ENCODE data around the gene FZD10.

FZD10 gene

GRCh38 chr12:130183585-130184370 lies 21.5 kb downstream of the FZD10 start:
- no peak for DNase-seq

DNA sequence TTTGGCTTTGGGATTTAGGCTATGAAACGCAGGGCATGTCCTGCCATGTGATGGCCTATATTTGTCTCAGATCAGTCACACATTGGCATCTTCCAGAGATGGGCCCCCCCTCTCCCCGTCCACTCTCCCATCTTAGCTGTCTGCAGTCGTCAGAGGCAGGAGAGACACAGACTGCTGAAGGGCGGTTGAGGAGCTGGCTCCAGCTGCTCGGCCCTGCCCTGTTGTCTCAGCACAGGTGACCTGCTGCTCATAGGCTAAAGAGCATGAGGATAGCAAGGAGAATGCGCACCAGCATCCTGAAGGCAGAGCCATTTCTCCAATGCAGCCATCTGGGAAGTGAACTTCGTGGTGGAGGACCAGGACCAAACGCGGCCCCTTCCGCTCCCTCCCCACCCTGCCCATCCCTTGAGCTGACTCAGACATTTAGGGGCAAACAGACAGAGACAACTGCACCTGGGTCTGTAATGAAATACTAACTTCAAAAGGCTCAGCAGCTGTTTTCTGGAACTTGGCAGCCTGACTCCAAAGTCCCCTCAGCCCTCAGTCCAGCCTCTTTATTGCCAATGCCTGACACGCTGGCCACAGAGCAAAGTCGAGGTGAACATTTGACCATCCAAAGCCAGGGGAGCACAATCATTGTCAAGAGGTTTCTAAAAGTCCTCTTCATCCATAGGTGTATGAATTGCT lies 22.3 kb downstream of the FZD10 start:
- no peak for DNase-seq

DNA sequence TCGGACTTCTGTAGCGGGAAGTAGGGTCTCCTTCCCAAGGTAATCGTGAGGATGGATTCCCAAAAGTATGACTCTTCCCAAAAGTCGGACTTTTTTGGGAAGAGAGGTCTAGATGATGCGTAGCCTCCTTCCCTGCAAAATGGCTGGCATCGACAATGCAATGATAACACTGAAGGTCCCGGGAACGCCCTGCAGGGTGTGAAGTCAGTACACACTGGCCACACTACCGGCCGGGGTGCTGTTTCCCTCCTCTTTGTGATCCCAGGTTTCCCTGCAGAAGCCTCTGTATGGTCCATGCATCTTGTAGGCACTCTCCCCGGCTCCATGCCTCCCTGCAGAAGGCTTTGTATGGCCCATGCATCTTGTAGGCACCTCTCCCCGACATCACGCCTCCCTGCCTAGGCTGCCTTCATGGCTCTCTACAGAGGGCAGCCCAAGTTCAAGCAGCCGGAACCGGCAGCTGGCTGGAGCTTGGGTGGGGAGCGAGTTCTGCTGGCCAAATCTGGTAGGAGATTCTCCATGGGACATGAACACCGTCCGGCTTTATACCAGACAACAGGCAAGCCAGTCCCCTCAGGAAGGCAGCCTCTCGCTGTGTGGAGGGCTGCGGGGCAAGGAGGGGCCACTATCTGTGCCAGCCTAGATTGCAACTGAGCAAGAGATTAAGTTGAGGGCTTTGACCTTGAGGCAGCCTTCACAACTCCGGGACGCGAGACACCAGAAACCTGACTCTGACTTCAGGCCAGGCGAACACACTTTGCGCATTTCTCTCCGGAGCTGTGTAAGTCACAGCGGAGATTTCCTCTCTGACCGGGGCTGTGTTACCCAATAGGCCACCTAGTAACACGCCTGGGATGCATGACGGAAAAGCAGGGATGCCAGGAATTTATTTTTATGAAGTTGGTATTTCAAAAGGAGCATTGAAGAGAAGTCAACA lies 23.5 kb downstream of the FZD10 start:
- no peak for DNase-seq

DNA sequence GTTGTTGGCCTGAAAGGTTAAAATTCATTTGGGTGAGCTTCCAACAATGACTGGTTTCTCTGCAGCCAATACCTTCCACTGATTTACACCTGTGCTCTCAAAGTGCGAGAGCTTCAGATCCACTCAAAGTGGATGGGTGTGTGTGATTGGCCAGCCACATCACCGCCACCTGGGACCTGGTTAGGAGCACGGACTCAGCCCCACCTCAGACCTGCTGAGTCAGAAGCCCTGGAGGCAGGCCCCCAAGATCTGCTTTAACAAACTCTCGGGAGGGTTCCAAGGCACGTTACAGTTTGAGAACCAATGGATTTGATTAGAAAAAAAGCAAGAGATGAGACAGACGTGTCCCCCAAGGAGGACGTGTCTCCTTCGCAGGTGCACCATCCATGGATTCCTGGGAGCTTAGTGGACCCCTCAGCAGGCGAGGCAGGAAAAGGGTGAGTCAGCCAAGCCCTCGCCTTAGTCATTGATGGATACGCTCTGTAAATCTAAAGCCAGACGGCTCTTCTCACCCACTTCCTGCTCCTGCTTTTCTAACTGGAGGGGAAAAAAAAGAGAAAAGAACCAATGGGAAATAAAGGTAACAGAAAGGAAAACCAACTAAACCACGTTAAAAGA lies 24.5 kb downstream of the FZD10 start:
- no peak for DNase-seq

- no peak for DNase-seq
Measured at GRCh38 chr12:130192642-130193345, 30.5 kb downstream of the FZD10 start.

DNA sequence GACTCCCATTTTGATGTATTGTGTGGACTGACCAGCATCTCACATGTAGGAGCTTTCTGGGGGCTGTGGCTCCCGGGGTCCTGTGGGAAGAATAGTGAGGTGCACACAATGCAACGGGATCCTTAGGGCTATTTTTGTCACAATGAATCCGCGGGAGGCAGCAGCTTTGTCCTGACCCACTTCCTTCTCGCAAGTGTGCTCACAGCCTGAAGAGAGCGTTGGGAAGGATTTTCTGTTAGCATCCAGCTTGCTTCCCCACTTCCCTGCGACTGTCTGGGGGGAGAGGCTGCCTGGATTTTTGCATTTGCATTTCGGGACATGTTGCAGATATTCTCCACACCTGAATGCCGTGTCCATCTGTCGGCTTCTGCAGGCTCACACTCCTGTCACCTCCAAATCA lies 31.9 kb downstream of the FZD10 start:
- DNase-seq = no peak

DNA sequence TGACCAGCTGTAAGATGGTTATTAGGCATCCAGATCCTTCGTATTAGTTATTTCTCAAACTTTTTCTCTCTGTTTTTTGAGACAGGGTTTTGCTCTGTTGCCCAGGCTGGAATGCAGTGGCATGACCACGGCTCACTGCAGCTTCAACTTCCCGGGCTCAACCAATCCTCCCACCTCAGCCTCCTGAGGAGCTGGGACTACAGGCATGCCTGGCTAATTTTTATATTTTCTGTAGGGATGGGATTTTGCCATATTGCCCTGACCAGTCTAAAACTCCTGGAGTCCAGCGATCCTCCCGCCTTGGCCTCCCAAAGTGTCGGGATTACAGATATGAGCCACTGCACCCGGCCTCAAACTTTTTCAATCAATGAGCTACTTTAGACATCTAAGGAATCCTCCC lies 33.1 kb downstream of the FZD10 start:
- DNase-seq = no peak

GRCh38 chr12:130195776-130196175 lies 33.5 kb downstream of the FZD10 start:
- DNase-seq = no peak

DNA sequence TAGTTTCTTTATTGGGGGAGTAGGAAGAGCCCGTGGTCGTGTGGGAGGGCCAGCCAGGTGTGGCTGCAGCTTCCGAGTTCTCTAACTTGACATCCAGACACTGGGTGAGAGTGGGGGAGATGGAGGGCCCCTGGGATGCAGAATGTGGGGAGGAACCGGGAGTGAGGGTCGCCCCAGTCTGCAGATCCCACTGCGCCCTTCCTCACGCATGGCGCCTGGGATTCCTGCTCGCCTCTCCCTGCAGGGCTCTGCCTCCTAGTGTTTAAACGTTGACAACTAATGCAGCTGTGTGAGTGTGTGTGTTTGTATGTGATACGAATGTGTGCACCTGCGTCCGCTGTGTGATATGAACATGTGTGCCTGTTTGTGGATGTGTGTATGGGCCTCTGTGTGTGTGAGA lies 34.6 kb downstream of the FZD10 start:
- no peak for DNase-seq

DNA sequence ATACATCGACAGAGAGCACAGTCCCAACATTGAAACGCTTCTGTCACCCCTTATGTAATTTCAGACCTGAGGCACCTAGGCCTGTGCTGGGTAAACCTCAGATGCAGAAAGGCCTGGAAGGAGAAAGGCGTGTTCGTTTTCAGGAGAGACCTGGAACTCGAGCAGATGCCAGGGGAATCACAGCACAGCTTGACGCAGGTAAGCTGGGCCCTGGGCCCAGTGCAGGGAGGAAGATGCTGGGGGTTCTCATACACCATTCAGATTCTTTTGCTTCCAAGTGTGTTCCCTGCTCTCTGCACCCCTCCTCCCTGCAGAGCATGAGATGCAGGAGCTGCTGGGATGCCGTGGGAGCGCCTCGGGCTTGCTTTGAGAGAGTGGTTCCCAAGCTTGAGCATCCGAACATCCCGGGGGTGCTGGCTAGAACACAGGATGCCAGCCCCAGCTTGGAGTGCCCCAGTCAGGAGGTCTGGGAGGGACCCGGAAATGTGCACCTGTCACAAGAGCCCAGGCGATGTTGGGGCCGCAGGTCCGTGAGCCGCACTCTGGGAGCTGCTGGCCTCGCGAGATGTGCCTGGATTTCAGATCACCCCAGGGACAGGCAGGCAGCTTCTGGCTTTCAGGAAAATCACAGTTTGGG lies 35.9 kb downstream of the FZD10 start:
- DNase-seq = no peak

DNA sequence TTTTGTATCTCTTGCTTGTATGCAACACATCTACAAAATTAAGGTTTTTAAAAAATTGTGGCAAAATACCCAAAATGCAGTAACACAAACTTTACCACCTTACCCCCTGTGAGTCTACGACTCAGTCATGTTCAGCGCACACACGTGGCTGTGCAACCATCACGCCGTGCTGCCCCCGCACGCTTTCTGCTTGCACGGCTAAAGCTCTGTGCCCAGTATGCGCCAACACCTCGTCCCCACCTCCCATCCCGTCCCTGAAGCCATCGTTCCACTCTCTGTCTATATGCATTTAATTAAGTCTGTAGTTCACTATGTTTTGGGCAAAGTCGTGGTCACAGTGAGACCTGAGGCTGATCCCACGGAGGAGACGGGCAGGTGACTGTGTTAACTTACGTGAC lies 36.4 kb downstream of the FZD10 start:
- DNase-seq = no peak

DNA sequence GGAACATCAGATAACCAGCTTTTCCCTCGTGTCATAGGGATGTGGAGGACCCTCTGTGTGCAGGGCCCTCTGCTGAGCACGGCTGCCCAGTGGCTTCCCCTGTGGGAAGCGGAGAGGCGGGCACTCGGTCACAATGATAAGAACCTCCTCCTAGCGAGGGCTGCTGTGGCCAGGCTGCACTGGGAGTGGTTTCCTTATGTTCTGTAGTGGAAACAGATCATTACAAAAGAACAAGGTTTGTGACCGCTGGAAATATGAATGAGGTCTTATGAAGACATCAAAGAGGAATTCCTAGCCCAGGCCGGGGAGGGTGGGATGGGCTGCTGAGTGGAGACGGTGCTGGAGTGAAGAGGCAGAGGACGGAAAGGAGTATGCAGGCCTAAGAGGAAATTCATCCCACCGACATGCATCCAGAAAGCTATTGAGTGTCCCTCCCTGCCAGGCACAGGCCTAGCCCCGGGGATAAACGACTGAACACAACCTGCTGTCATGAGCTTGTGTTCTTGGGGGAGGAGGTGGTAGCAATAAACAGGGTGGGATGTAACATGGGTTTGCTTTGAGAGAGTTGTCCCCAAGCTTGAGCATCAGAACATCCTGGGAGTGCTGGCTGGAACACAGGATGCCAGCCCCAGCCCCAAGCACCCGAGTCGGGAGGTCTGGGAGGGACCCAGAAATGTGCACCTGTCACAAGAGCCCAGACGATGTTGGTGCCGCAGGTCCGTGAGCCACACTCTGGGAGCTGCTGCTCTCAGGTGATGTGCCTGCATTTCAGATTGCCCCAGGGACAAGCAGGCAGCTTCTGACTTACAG lies 37.5 kb downstream of the FZD10 start:
- no peak for DNase-seq

DNA sequence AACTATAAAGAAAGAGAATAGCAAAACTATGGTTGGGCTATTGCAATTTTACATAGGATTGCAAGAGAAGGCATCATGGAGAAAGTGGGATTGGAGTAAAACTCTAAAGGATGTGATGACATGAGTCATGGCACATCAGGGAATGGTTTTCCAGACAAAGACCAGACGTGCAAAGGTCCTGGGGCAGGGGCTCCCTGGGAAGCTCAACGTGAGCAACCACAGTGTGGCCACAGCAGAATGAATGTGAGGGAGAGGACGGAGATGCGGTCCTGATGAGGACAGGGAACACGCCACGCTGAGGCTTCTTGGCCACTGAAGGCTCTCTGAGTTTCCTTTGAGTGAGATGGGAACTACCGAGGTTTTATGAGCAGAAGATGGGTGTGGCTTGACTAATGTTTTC lies 38.2 kb downstream of the FZD10 start:
- no peak for DNase-seq

- DNase-seq = no peak
Measured at GRCh38 chr12:130201037-130201436, 38.8 kb downstream of the FZD10 start.

- DNase-seq = no peak
Measured at GRCh38 chr12:130202201-130202600, 39.9 kb downstream of the FZD10 start.

- no peak for DNase-seq
Measured at GRCh38 chr12:130203151-130203550, 40.9 kb downstream of the FZD10 start.

GRCh38 chr12:130204541-130204953 lies 42.3 kb downstream of the FZD10 start:
- DNase-seq = no peak

DNA sequence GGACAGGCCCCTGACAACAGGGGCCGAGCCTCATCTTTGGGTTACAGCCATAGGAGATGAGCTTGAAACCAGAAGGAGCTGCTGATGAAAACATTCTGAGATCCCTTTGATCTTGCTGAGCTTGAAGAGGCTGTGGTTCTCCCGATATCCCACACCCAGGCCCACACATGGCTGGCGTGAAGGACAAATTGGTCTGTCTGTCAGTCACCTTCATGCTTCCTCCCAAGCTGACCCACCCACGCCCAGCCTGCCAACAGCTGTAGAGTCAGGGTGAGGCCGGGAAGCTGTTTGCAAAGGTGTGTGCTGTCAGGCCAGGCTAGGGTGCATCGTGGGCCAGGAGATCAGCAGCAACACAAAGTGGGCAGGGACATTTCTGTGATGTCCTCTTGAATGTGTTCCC lies 43.2 kb downstream of the FZD10 start:
- no peak for DNase-seq

DNA sequence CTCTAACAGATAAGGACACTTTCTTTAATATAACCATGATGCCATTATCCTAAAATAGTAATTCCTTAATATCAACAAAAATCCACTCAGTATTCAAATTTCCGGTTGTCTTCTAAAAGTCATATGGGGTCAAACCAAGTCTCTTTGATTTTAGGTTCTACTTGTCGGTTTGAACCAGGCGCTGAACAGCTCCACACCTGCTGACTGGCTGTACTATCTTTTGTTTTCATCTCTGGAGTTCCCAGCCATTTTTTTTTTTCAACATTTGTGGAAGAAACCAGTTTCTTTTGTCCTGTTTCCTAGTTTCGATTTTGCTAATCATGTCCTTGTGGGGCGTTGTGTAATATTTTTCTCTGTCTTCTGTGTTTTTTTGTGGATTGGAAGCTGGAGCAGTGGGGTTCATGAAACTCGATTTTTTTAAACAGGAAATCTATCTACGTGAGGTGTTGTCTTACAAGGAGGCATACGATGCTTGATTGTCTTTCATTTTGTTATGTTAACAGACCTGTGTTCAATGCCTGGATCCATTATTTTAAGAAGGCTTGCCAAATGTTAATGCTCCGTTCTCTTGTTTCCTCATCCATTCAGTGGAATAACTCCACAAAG lies 50.2 kb downstream of the FZD10 start:
- no peak for DNase-seq

GRCh38 chr12:130213249-130213648 lies 51.0 kb downstream of the FZD10 start:
- no peak for DNase-seq
